B cell (primary cell): Measurements from ENCODE around the gene MPP4. TPM values are rescaled to one million over a fixed set of nuclear protein-coding genes. Genes with fewer than 3 reads are reported as not detected.

ENCODE experiments used
- ATAC-seq: fragments of 200-7000 bp; cut with Tn5 transposase; one replicate; pipeline ENCODE4 v1.10.0; 2021; ENCODE audit warnings: low read depth, mild to moderate bottlenecking, moderate number of reproducible peaks, moderate library complexity
- CTCF ChIA-PET: fragments of 350-600 bp; sonication (Branson Sonifier 250); formaldehyde crosslinking; loops from one replicate; lab custom pipeline; 2021; ENCODE audit warnings: antibody characterized with exemption, inconsistent platforms; lab: Charles Lee
- POLR2A ChIA-PET: fragments of 350-600 bp; sonication (Branson Sonifier 250); formaldehyde crosslinking; loops from one replicate; lab custom pipeline; 2021; ENCODE audit warnings: antibody characterized with exemption; lab: Charles Lee
- DNase-seq: peaks from one replicate; pipeline ENCODE4 v3.0.0; 2013
- H2AFZ ChIP-seq: 2 replicates; pipeline ENCODE4 v1.6.1; 2012; ENCODE audit warnings: mild to moderate bottlenecking, low read depth, low read length; ENCODE audit not compliant: insufficient read depth, poor library complexity, severe bottlenecking
- H3K27ac ChIP-seq, 2 donors: 1 replicate in 1 of 2; 2 replicates in 1 of 2; pipeline ENCODE4 v1.5.1; 2012 to 2013; ENCODE audit warnings: low read length in 2 of 2, mild to moderate bottlenecking in 2 of 2, moderate library complexity in 1 of 2
- H3K27me3 ChIP-seq, 4 experiments: fragments of 200-600 bp in 1 of 4; sonication (generic) in 1 of 4; replicated peaks in 1 of 4; 1 replicate in 2 of 4; 2 replicates in 2 of 4; pipeline versions ENCODE4 v1.6.1 to v1.7.0; 2013 to 2016; ENCODE audit warnings: low read length in 3 of 4, mild to moderate bottlenecking in 2 of 4, mixed read lengths in 1 of 4, moderate library complexity in 1 of 4; ENCODE audit not compliant: insufficient read depth in 4 of 4, control insufficient read depth in 3 of 4; ENCODE audit errors: control extremely low read depth in 1 of 4
- H3K36me3 ChIP-seq, 2 experiments: replicated peaks in 1 of 2; 1 replicate in 1 of 2; 2 replicates in 1 of 2; pipeline versions ENCODE4 v1.6.1 to v1.7.1; 2013; ENCODE audit warnings: low read length in 1 of 2; ENCODE audit not compliant: insufficient read depth in 2 of 2, control insufficient read depth in 1 of 2; ENCODE audit errors: control extremely low read depth in 1 of 2, extremely low read depth in 1 of 2
- H3K4me1 ChIP-seq, 2 donors: fragments of 200-600 bp in 1 of 2; sonication (generic) in 1 of 2; 1 replicate in 1 of 2; 2 replicates in 1 of 2; pipeline versions ENCODE4 v1.5.1 to v1.6.1; 2013 to 2017; ENCODE audit warnings: low read length in 2 of 2; ENCODE audit not compliant: control insufficient read depth in 2 of 2, insufficient read depth in 2 of 2
- H3K4me2 ChIP-seq: replicated peaks from 2 replicates; pipeline ENCODE3; 2012; ENCODE audit warnings: mild to moderate bottlenecking, low read depth, low read length; ENCODE audit not compliant: poor library complexity, severe bottlenecking
- H3K4me3 ChIP-seq, 5 experiments: fragments of 200-600 bp in 1 of 5; sonication (generic) in 1 of 5; 1 replicate in 3 of 5; 2 replicates in 2 of 5; pipeline versions ENCODE4 v1.5.1 to v1.7.0; 2011 to 2016; ENCODE audit warnings: low read length in 4 of 5, mild to moderate bottlenecking in 4 of 5, low read depth in 2 of 5, control low read depth in 1 of 5, moderate library complexity in 1 of 5; ENCODE audit not compliant: insufficient read depth in 1 of 5; ENCODE audit errors: control extremely low read depth in 1 of 5, extremely low read depth in 1 of 5
- H3K79me2 ChIP-seq: fragments of 200-600 bp; sonication (generic); one replicate; pipeline ENCODE4 v1.6.0; 2016; ENCODE audit warnings: low read length; ENCODE audit not compliant: control insufficient read depth, insufficient read depth
- H3K9ac ChIP-seq: fragments of 200-600 bp; sonication (generic); 2 replicates; pipeline ENCODE4 v1.6.1; 2017; ENCODE audit warnings: mild to moderate bottlenecking, low read length, moderate library complexity
- H3K9me3 ChIP-seq, 3 donors: one replicate each; pipeline versions ENCODE4 v1.6.1 to v1.7.1; 2013; ENCODE audit warnings: low read length in 2 of 3; ENCODE audit not compliant: control insufficient read depth in 2 of 3, insufficient read depth in 1 of 3; ENCODE audit errors: control extremely low read depth in 1 of 3
- H4K20me1 ChIP-seq: 2 replicates; pipeline ENCODE4 v1.6.0; 2012; ENCODE audit warnings: mild to moderate bottlenecking, low read length; ENCODE audit not compliant: insufficient read depth, control insufficient read depth, poor library complexity, severe bottlenecking
- H3K27ac Mint-ChIP-seq: one replicate; pipeline ENCODE4 v1.8.0; 2021; ENCODE audit warnings: mixed read lengths
- H3K27me3 Mint-ChIP-seq: one replicate; pipeline ENCODE4 v1.8.0; 2021; ENCODE audit warnings: mixed read lengths
- H3K4me1 Mint-ChIP-seq: one replicate; pipeline ENCODE4 v1.8.0; 2021; ENCODE audit warnings: mixed read lengths
- H3K4me3 Mint-ChIP-seq: one replicate; pipeline ENCODE4 v1.8.0; 2021; ENCODE audit warnings: mixed read lengths
- H3K9me3 Mint-ChIP-seq: one replicate; pipeline ENCODE4 v1.8.0; 2022; ENCODE audit warnings: mixed read lengths; ENCODE audit not compliant: insufficient read depth
- CTCF ChIP-seq: fragments of 200-600 bp; IDR thresholded peaks from one replicate; pipeline ENCODE4 v1.8.0; 2022; ENCODE audit warnings: antibody characterized with exemption, mild to moderate bottlenecking
- EZH2 ChIP-seq: IDR thresholded peaks from 2 replicates; pipeline ENCODE4 v1.6.1; 2012; ENCODE audit warnings: borderline replicate concordance, low read depth, mild to moderate bottlenecking, moderate library complexity, low read length; ENCODE audit not compliant: insufficient read depth, poor library complexity, severe bottlenecking
- WGBS: methylation state at CpG from one replicate; pipeline ENCODE4 v1.1.5; 2013; ENCODE audit warnings: missing lambda C conversion rate; ENCODE audit not compliant: insufficient coverage; 5-methylcytosine and 5-hydroxymethylcytosine counted together
- intact Hi-C: fragments of 100-400 bp; cut with micrococcal nuclease; formaldehyde crosslinking; loops from one replicate; pipeline ENCODE4 v1.10.0; 2022
- polyA plus RNA-seq: library from polyadenylated mRNA; depleted of rRNA; stranded (reverse); fragments of >200 nt; gene quantifications from 2 replicates; pipeline ENCODE4 v1.2.3, GENCODE V29; 2012
- total RNA-seq, 2 donors: library from RNA; stranded (reverse); fragments of 120-200 nt in 1 of 2; gene quantifications; 1 replicate in 1 of 2; 2 replicates in 1 of 2; pipeline versions ENCODE4 v1.2.3 to v1.2.4, GENCODE V29; 2013 to 2022

The MPP4 gene
- total and polyA plus RNA-seq, 2 donors (not counting 1 experiment from before 2014, with no cell fraction given) = not detected

- CTCF ChIA-PET = no interaction called here
- Histone ChIP-seq H3K27me3 (no peaks in the 10 kb centered on the region), H3K4me3 (no peak overlapping the region), H3K27ac (no peak overlapping the region), H3K9ac (no peak overlapping the region), H4K20me1 (no peaks in the 10 kb centered on the region), H3K9me3 (no peaks in the 10 kb centered on the region), H2AFZ (no peak overlapping the region), H3K79me2 (no peaks in the 10 kb centered on the region), H3K4me1 (no peaks in the 10 kb centered on the region), H3K4me2 (no peak overlapping the region), H3K36me3 (no peaks in the 10 kb centered on the region)
- intact Hi-C loops = no loop called here
- Mint-ChIP-seq H3K27me3 (no peaks in the 10 kb centered on the region), H3K4me3 (no peak overlapping the region), H3K4me1 (no peaks in the 10 kb centered on the region), H3K27ac (no peak overlapping the region), H3K9me3 (no peaks in the 10 kb centered on the region)
- DNase-seq (no peak), ATAC-seq (no peak)
- no peak for TF ChIP-seq CTCF
- TF ChIP-seq EZH2 = no peak
- WGBS = no CpG with 5 or more reads among the region's 8 CpGs
- POLR2A ChIA-PET = no interaction called here
Measured at GRCh38 chr2:201631041-201631440, 67.4 kb downstream of the MPP4 start.

- ATAC-seq = no peak
- POLR2A ChIA-PET = no interaction called here
- no peak for DNase-seq
- H3K4me3 ChIP-seq = no peak overlapping the region
- H3K79me2 ChIP-seq = no peaks in the 10 kb centered on the region
- H3K4me2 ChIP-seq = no peak overlapping the region
- no CpG with 5 or more reads among the region's 2 CpGs for WGBS
- H3K9me3 ChIP-seq = no peaks in the 10 kb centered on the region
- TF ChIP-seq EZH2 (no peak), CTCF (no peak)
- no peaks in the 10 kb centered on the region for H3K27me3 Mint-ChIP-seq
- no peak overlapping the region for H2AFZ ChIP-seq
- H3K4me3 Mint-ChIP-seq = no peak overlapping the region
- no peaks in the 10 kb centered on the region for H3K27me3 ChIP-seq
- intact Hi-C loops = no loop called here
- H3K27ac Mint-ChIP-seq = no peak overlapping the region
- H3K9ac ChIP-seq = no peak overlapping the region
- no peaks in the 10 kb centered on the region for H4K20me1 ChIP-seq
- no peaks in the 10 kb centered on the region for H3K36me3 ChIP-seq
- CTCF ChIA-PET = no interaction called here
- H3K4me1 Mint-ChIP-seq = no peaks in the 10 kb centered on the region
- H3K4me1 ChIP-seq = no peaks in the 10 kb centered on the region
- no peak overlapping the region for H3K27ac ChIP-seq
- no peaks in the 10 kb centered on the region for H3K9me3 Mint-ChIP-seq
Measured at GRCh38 chr2:201630577-201630976, 67.9 kb downstream of the MPP4 start.
